DND-41 (cell line): ENCODE measurements around the gene SKIL.

ENCODE experiments used
- ATAC-seq: fragments of 200-7000 bp; cut with Tn5 transposase; 3 replicates; pipeline ENCODE4 v1.9.1; 2021; ENCODE audit warnings: low read depth; ENCODE audit not compliant: insufficient read depth
- DNase-seq: peaks from one replicate; pipeline ENCODE4 v3.0.0-alpha.2; 2020
- H2AFZ ChIP-seq: 2 replicates; pipeline ENCODE4 v1.6.0; 2012; ENCODE audit warnings: low read depth, low read length
- H3K27ac ChIP-seq: 2 replicates; pipeline ENCODE4 v1.5.1; 2012; ENCODE audit warnings: low read length, inconsistent platforms
- H3K27me3 ChIP-seq: fragments of 200-600 bp; sonication (generic); 2 replicates; pipeline ENCODE4 v1.6.0; 2012; ENCODE audit warnings: low read length, mild to moderate bottlenecking, inconsistent platforms; ENCODE audit not compliant: insufficient read depth, poor library complexity
- H3K36me3 ChIP-seq: 2 replicates; pipeline ENCODE4 v1.5.1; 2012; ENCODE audit warnings: low read length, inconsistent platforms; ENCODE audit not compliant: insufficient read depth
- H3K4me1 ChIP-seq: 2 replicates; pipeline ENCODE4 v1.5.1; 2012; ENCODE audit warnings: mild to moderate bottlenecking, low read length; ENCODE audit not compliant: insufficient read depth
- H3K4me2 ChIP-seq: 2 replicates; pipeline ENCODE4 v1.6.0; 2012; ENCODE audit warnings: mild to moderate bottlenecking, moderate library complexity, low read length, inconsistent platforms; ENCODE audit not compliant: insufficient read depth
- H3K4me3 ChIP-seq, 2 experiments: fragments of 200-600 bp in 1 of 2; shearing (Covaris generic) in 1 of 2; 2 replicates each; pipeline ENCODE4 v1.5.1; 2012 to 2016; ENCODE audit warnings: inconsistent platforms in 2 of 2, low read length in 2 of 2, mild to moderate bottlenecking in 2 of 2, low read depth in 1 of 2, moderate library complexity in 1 of 2
- H3K79me2 ChIP-seq: 2 replicates; pipeline ENCODE4 v1.6.0; 2012; ENCODE audit warnings: low read length, inconsistent platforms; ENCODE audit not compliant: insufficient read depth
- H3K9ac ChIP-seq: 2 replicates; pipeline ENCODE4 v1.6.0; 2012; ENCODE audit warnings: low read depth, mild to moderate bottlenecking, inconsistent platforms, low read length, moderate library complexity
- H3K9me3 ChIP-seq: 2 replicates; pipeline ENCODE4 v1.5.1; 2012; ENCODE audit warnings: low read length, moderate library complexity, mild to moderate bottlenecking, inconsistent platforms; ENCODE audit not compliant: insufficient read depth, severe bottlenecking
- H4K20me1 ChIP-seq: 2 replicates; pipeline ENCODE4 v1.6.0; 2012; ENCODE audit warnings: low read length; ENCODE audit not compliant: insufficient read depth
- CTCF ChIP-seq: IDR thresholded peaks from 2 replicates; pipeline ENCODE4 v1.5.1; 2012; ENCODE audit warnings: borderline replicate concordance, low read length, moderate library complexity, mild to moderate bottlenecking; ENCODE audit not compliant: poor library complexity, severe bottlenecking; ENCODE audit errors: extremely low read depth
- EZH2 ChIP-seq: IDR thresholded peaks from 3 replicates; pipeline ENCODE4 v1.6.1; 2012; ENCODE audit warnings: borderline replicate concordance, low read depth, mild to moderate bottlenecking, moderate library complexity, low read length, inconsistent platforms; ENCODE audit not compliant: severe bottlenecking

The SKIL gene

DNA sequence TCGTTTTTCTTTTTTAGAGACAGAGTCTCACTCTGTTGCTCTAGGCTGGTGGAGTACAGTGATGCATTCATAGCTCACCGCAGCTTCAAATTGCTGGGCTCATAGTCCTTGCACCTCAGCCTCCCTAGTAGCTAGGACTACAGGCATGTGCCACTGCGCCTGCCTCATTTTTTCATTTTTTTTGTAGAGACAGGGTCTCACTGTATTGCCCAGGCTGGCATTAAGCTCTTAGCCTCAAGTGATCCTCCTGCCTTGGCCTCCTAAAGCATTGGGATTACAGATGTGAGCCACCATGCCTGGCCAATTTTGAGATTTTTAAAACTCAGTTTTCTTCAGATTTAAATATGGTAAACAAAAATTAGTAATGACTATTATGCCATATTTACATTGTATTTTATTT is 29.0 kb downstream of the SKIL start:
- H2AFZ ChIP-seq, result no peak overlapping the region
- H3K4me2 ChIP-seq, result no peak overlapping the region
- H3K27ac ChIP-seq, result no peak overlapping the region
- no peak for DNase-seq
- no peak for TF ChIP-seq EZH2
- no peak for TF ChIP-seq CTCF
- H3K27me3 ChIP-seq, result no peaks in the 10 kb centered on the region
- H3K4me3 ChIP-seq, result no peak overlapping the region
- no peaks in the 10 kb centered on the region for H3K9me3 ChIP-seq
- H3K4me1 ChIP-seq, result no peaks in the 10 kb centered on the region
- H3K79me2 ChIP-seq, result no peaks in the 10 kb centered on the region
- H3K36me3 ChIP-seq, result peaks cover 31% of the 10 kb centered on the region
- no peak overlapping the region for H3K9ac ChIP-seq
- ATAC-seq, result no peak
- no peaks in the 10 kb centered on the region for H4K20me1 ChIP-seq

GRCh38 chr3:170387950-170388349 is 30.4 kb downstream of the SKIL start:
- Histone ChIP-seq H3K9me3 (no peaks in the 10 kb centered on the region), H3K9ac (no peak overlapping the region), H3K4me2 (no peak overlapping the region), H3K4me3 (no peak overlapping the region), H3K79me2 (no peaks in the 10 kb centered on the region), H4K20me1 (no peaks in the 10 kb centered on the region), H2AFZ (no peak overlapping the region), H3K27me3 (no peaks in the 10 kb centered on the region), H3K36me3 (peaks cover 31% of the 10 kb centered on the region), H3K27ac (no peak overlapping the region), H3K4me1 (no peaks in the 10 kb centered on the region)
- DNase-seq (no peak), ATAC-seq (no peak)
- TF ChIP-seq EZH2, result no peak
- TF ChIP-seq CTCF, result no peak

DNA sequence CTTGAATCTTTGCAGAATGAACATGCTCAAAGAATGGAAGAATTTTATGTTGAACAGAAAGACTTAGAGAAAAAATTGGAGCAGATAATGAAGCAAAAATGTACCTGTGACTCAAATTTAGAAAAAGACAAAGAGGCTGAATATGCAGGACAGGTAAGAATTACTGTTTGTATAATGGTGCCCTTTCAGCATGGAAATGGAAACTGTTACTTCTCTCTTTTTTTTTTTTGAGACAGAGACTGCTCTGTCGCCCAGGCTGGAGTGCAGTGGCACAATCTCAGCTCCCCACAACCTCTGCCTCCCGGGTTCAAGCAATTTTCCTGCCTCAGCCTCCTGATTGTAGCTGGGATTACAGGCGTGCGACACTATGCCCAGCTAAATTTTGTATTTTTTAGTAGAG is 33.6 kb downstream of the SKIL start:
- H3K9ac ChIP-seq, result no peak overlapping the region
- H4K20me1 ChIP-seq, result no peaks in the 10 kb centered on the region
- no peak overlapping the region for H2AFZ ChIP-seq
- H3K4me3 ChIP-seq, result no peak overlapping the region
- no peaks in the 10 kb centered on the region for H3K27me3 ChIP-seq
- H3K4me1 ChIP-seq, result no peaks in the 10 kb centered on the region
- ATAC-seq (no peak), DNase-seq (no peak)
- H3K4me2 ChIP-seq, result no peak overlapping the region
- no peak for TF ChIP-seq EZH2
- TF ChIP-seq CTCF, result no peak
- no peaks in the 10 kb centered on the region for H3K79me2 ChIP-seq
- no peaks in the 10 kb centered on the region for H3K9me3 ChIP-seq
- no peak overlapping the region for H3K27ac ChIP-seq
- H3K36me3 ChIP-seq, result peaks cover 31% of the 10 kb centered on the region

DNA sequence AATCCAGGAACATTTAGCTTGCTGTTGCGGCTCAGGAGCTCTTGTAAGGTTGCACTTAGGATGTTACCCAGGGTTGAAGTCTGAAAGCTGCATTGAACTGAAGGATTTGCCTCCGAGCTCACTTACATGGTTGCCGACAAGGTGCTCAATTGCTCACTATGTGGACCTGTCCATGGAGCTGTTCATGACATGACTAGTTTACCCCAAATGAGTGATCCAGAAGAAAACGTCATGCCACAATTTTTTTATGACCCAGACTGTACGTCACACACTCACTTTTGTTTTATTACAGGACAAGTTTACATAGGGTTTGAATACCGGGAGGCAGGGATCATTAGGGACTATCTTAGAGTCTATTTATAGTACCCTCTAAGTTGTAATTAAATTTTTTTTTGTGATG is 40.2 kb downstream of the SKIL start:
- H3K9ac ChIP-seq, result no peak overlapping the region
- H3K9me3 ChIP-seq, result no peaks in the 10 kb centered on the region
- H4K20me1 ChIP-seq, result no peaks in the 10 kb centered on the region
- no peak overlapping the region for H2AFZ ChIP-seq
- no peaks in the 10 kb centered on the region for H3K79me2 ChIP-seq
- no peaks in the 10 kb centered on the region for H3K4me1 ChIP-seq
- ATAC-seq, result no peak
- no peak for DNase-seq
- TF ChIP-seq CTCF, result no peak
- no peak for TF ChIP-seq EZH2
- H3K27me3 ChIP-seq, result no peaks in the 10 kb centered on the region
- no peak overlapping the region for H3K4me3 ChIP-seq
- H3K36me3 ChIP-seq, result no peaks in the 10 kb centered on the region
- no peak overlapping the region for H3K4me2 ChIP-seq
- H3K27ac ChIP-seq, result no peak overlapping the region
